ENCODE results near the gene FCER2. TPM values are rescaled to one million over a fixed set of nuclear protein-coding genes. Genes with fewer than 3 reads are reported as not detected.

FCER2 gene
- total RNA-seq, 6 experiments from 2014 or later = not detected

GRCh38 chr19:7699003-7699402, 2.9 kb downstream of the FCER2 start:
- no peak for DNase-seq
- TF ChIP-seq, protein P1, sequence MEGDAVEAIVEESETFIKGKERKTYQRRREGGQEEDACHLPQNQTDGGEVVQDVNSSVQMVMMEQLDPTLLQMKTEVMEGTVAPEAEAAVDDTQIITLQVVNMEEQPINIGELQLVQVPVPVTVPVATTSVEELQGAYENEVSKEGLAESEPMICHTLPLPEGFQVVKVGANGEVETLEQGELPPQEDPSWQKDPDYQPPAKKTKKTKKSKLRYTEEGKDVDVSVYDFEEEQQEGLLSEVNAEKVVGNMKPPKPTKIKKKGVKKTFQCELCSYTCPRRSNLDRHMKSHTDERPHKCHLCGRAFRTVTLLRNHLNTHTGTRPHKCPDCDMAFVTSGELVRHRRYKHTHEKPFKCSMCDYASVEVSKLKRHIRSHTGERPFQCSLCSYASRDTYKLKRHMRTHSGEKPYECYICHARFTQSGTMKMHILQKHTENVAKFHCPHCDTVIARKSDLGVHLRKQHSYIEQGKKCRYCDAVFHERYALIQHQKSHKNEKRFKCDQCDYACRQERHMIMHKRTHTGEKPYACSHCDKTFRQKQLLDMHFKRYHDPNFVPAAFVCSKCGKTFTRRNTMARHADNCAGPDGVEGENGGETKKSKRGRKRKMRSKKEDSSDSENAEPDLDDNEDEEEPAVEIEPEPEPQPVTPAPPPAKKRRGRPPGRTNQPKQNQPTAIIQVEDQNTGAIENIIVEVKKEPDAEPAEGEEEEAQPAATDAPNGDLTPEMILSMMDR (IDR thresholded peaks at IDR 0.05) = no peak
- Mint-ChIP-seq H3K4me1 (ENCODE audit: low read depth) (no peaks in the 10 kb centered on the region), H3K9me3 (no peaks in the 10 kb centered on the region), H3K4me3 (no peak overlapping the region), H3K27ac (no peak overlapping the region), H3K36me3 (ENCODE audit: low read depth) (no peaks in the 10 kb centered on the region), H3K27me3 (ENCODE audit: insufficient read depth) (peaks cover 21% of the 10 kb centered on the region)

GRCh38 chr19:7698583-7698982, 3.3 kb downstream of the FCER2 start:
- Mint-ChIP-seq H3K4me3 (no peak overlapping the region), H3K27ac (no peak overlapping the region), H3K4me1 (ENCODE audit: low read depth) (no peaks in the 10 kb centered on the region), H3K36me3 (ENCODE audit: low read depth) (no peaks in the 10 kb centered on the region), H3K9me3 (no peaks in the 10 kb centered on the region), H3K27me3 (ENCODE audit: insufficient read depth) (peaks cover 21% of the 10 kb centered on the region)
- no peak for DNase-seq
- TF ChIP-seq, protein P1 (IDR thresholded peaks at IDR 0.05) = no peak

GRCh38 chr19:7697721-7698287, 4.1 kb downstream of the FCER2 start:
- no peak for DNase-seq
- no peak overlapping the region for H3K27ac Mint-ChIP-seq
- H3K27me3 Mint-ChIP-seq (ENCODE audit: insufficient read depth) = peaks cover 15% of the 10 kb centered on the region
- TF ChIP-seq, protein P1 (IDR thresholded peaks at IDR 0.05) = no peak
- H3K36me3 Mint-ChIP-seq (ENCODE audit: low read depth) = no peaks in the 10 kb centered on the region
- no peaks in the 10 kb centered on the region for H3K9me3 Mint-ChIP-seq
- H3K4me3 Mint-ChIP-seq = no peak overlapping the region
- no peaks in the 10 kb centered on the region for H3K4me1 Mint-ChIP-seq (ENCODE audit: low read depth)

- DNase-seq = no peak
- TF ChIP-seq, protein P1 (IDR thresholded peaks at IDR 0.05) = no peak
- no peak overlapping the region for H3K4me3 Mint-ChIP-seq
Measured at GRCh38 chr19:7694499-7694898, 7.4 kb downstream of the FCER2 start.

DNA sequence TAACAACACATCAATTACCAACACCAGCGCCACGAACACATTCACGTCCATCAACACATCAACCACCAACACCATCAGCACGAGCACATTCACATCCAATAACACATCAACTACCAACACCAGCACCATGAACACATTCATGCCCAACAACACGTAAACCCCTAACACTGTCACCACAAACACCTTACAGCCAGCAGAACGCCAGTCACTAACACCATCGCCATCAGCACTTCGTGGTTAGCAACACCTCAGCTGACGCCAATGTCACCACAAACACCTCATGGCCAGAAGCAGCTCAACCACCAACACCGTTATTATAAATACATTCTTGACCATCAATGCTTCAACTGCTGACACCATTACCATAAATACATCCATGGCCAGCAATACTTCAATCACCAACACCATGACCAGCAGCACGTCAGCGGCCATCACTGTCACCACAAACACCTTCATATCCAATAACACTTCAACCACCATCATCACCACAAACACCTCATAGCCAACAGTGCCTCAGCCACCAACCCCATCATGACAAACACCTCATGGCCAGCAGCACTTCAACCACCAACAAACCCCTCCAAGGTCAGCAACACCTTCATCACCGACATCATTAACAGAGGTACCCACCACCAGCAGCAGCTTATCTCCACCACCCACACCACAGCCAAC, 9.4 kb downstream of the FCER2 start:
- Mint-ChIP-seq H3K9me3 (no peaks in the 10 kb centered on the region), H3K4me3 (no peak overlapping the region), H3K36me3 (ENCODE audit: low read depth) (no peaks in the 10 kb centered on the region), H3K27me3 (ENCODE audit: insufficient read depth) (peaks cover 11% of the 10 kb centered on the region), H3K27ac (no peak overlapping the region), H3K4me1 (ENCODE audit: low read depth) (no peaks in the 10 kb centered on the region)
- TF ChIP-seq, protein P1 (IDR thresholded peaks at IDR 0.05) = no peak
- no peak for DNase-seq

More at GRCh38 chr19:7694499-7694898, 7.4 kb downstream of the FCER2 start:
- Mint-ChIP-seq H3K36me3 (ENCODE audit: low read depth) (no peaks in the 10 kb centered on the region), H3K27ac (no peak overlapping the region), H3K4me1 (ENCODE audit: low read depth) (no peaks in the 10 kb centered on the region), H3K27me3 (ENCODE audit: insufficient read depth) (peaks cover 14% of the 10 kb centered on the region), H3K9me3 (no peaks in the 10 kb centered on the region)
